ENCODE results near the gene TRAPPC4.

GRCh38 chr11:119021631-119022030, 3.1 kb downstream of the TRAPPC4 start:
- TF ChIP-seq, protein P1, sequence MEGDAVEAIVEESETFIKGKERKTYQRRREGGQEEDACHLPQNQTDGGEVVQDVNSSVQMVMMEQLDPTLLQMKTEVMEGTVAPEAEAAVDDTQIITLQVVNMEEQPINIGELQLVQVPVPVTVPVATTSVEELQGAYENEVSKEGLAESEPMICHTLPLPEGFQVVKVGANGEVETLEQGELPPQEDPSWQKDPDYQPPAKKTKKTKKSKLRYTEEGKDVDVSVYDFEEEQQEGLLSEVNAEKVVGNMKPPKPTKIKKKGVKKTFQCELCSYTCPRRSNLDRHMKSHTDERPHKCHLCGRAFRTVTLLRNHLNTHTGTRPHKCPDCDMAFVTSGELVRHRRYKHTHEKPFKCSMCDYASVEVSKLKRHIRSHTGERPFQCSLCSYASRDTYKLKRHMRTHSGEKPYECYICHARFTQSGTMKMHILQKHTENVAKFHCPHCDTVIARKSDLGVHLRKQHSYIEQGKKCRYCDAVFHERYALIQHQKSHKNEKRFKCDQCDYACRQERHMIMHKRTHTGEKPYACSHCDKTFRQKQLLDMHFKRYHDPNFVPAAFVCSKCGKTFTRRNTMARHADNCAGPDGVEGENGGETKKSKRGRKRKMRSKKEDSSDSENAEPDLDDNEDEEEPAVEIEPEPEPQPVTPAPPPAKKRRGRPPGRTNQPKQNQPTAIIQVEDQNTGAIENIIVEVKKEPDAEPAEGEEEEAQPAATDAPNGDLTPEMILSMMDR (IDR thresholded peaks at IDR 0.05), result no peak
- no peak for TF ChIP-seq POLR2A (IDR thresholded peaks at IDR 0.05)
- TF ChIP-seq EP300 (IDR thresholded peaks at IDR 0.05), result no peak
- TF ChIP-seq POLR2AphosphoS5 (IDR thresholded peaks at IDR 0.05), result no peak

Measured in sigmoid colon (tissue), 4 donors.